Neural progenitor cell (in vitro differentiated cells): ENCODE data around the gene COG2. TPM values are rescaled to one million over a fixed set of nuclear protein-coding genes. Genes with fewer than 3 reads are reported as not detected.

ENCODE experiments used
- DNase-seq: peaks from one replicate; pipeline ENCODE4 v3.0.0-alpha.2; 2016; ENCODE audit warnings: low spot score
- H2AFZ ChIP-seq: fragments of 200-600 bp; sonication (generic); replicated peaks from 2 replicates; pipeline ENCODE4 v1.6.1; 2016; ENCODE audit warnings: antibody characterized with exemption
- H3F3A ChIP-seq: fragments of 200-600 bp; sonication (generic); 2 replicates; pipeline ENCODE4 v1.6.1; 2016; ENCODE audit warnings: antibody characterized with exemption, low read depth
- H3K27ac ChIP-seq: fragments of 200-600 bp; sonication (generic); 2 replicates; pipeline ENCODE4 v1.5.1; 2016; ENCODE audit warnings: mild to moderate bottlenecking
- H3K27me3 ChIP-seq: fragments of 200-600 bp; sonication (generic); 2 replicates; pipeline ENCODE4 v1.6.1; 2016; ENCODE audit warnings: mild to moderate bottlenecking, moderate library complexity
- H3K36me3 ChIP-seq: fragments of 200-600 bp; sonication (generic); 2 replicates; pipeline ENCODE4 v1.5.1; 2016
- H3K4me1 ChIP-seq: fragments of 200-600 bp; sonication (generic); 2 replicates; pipeline ENCODE4 v1.6.1; 2016; ENCODE audit warnings: mixed run types
- H3K4me2 ChIP-seq: fragments of 200-600 bp; sonication (generic); 2 replicates; pipeline ENCODE4 v1.6.1; 2016
- H3K4me3 ChIP-seq: fragments of 200-600 bp; sonication (generic); 2 replicates; pipeline ENCODE4 v1.5.1; 2016
- H3K79me2 ChIP-seq: fragments of 200-600 bp; sonication (generic); 2 replicates; pipeline ENCODE4 v1.6.1; 2016; ENCODE audit warnings: low read depth
- H3K9ac ChIP-seq: fragments of 200-600 bp; sonication (generic); 2 replicates; pipeline ENCODE4 v1.6.1; 2016
- H3K9me3 ChIP-seq: fragments of 200-600 bp; sonication (generic); 2 replicates; pipeline ENCODE4 v1.5.1; 2016; ENCODE audit warnings: low read depth
- H4K20me1 ChIP-seq: fragments of 200-600 bp; sonication (generic); 2 replicates; pipeline ENCODE4 v1.6.1; 2016; ENCODE audit warnings: low read depth
- H3K27ac Mint-ChIP-seq: 3 replicates; pipeline ENCODE4 v1.8.0; 2021; ENCODE audit warnings: mixed read lengths
- H3K27me3 Mint-ChIP-seq: 2 replicates; pipeline ENCODE4 v1.8.0; 2022; ENCODE audit warnings: low read depth, mild to moderate bottlenecking, inconsistent platforms, moderate library complexity, mixed read lengths; ENCODE audit not compliant: insufficient read depth
- H3K36me3 Mint-ChIP-seq: 3 replicates; pipeline ENCODE4 v1.8.0; 2021; ENCODE audit warnings: mixed read lengths
- H3K4me1 Mint-ChIP-seq: 3 replicates; pipeline ENCODE4 v1.8.0; 2021; ENCODE audit warnings: mixed read lengths
- H3K4me3 Mint-ChIP-seq: 3 replicates; pipeline ENCODE4 v1.8.0; 2021; ENCODE audit warnings: mild to moderate bottlenecking, moderate library complexity, mixed read lengths
- H3K9me3 Mint-ChIP-seq: 3 replicates; pipeline ENCODE4 v1.8.0; 2020; ENCODE audit warnings: mixed read lengths
- EZH2 ChIP-seq: fragments of 200-600 bp; sonication (generic); IDR thresholded peaks from 2 replicates; pipeline ENCODE4 v1.6.1; 2017; ENCODE audit warnings: antibody characterized with exemption, mild to moderate bottlenecking, moderate library complexity
- EZH2phosphoT487 ChIP-seq: fragments of 200-600 bp; sonication (generic); IDR thresholded peaks from 2 replicates; pipeline ENCODE4 v1.6.1; 2017; ENCODE audit warnings: antibody characterized with exemption
- total RNA-seq: library from RNA; depleted of rRNA; stranded (reverse); fragments of >200 nt; gene quantifications from 2 replicates; pipeline ENCODE4 v1.2.3, GENCODE V29; 2015; ENCODE audit warnings: low replicate concordance
- TF ChIP-seq, protein P1 (sequence below): fragments of 200-600 bp; sonication (generic); IDR thresholded peaks from 2 replicates; pipeline ENCODE4 v1.5.1; 2017; ENCODE audit warnings: antibody characterized with exemption, mild to moderate bottlenecking

Gene COG2
- total RNA-seq, 1 donor from 2014 or later = 38.9 TPM

DNA sequence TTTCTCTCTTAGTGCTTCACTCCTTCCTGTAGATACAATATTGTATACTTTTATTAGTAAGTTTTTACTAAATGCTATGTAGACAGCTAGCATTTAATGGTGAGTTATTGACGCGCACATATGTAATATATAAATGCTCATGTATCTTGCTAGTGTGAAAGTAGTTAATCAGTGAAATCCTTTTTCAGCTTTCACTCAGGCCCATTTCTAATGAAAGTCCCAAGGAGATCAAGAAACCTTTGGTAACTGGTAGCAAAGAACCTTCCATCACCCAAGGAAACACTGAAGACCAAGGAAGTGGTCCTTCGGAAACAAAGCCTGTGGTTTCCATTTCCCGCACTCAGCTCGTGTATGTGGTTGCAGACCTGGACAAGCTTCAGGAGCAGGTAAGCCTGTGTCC, 44.5 kb downstream of the COG2 start:
- Histone ChIP-seq H3K27me3 (no peaks in the 10 kb centered on the region), H2AFZ (no peak overlapping the region), H3K4me2 (no peak overlapping the region), H3K4me3 (no peak overlapping the region), H3K9me3 (no peaks in the 10 kb centered on the region), H3K9ac (no peak overlapping the region), H3K36me3 (peaks cover 21% of the 10 kb centered on the region), H3K4me1 (no peaks in the 10 kb centered on the region), H3K79me2 (no peaks in the 10 kb centered on the region), H3F3A (no peaks in the 10 kb centered on the region), H4K20me1 (no peaks in the 10 kb centered on the region), H3K27ac (no peak overlapping the region)
- TF ChIP-seq, protein P1, sequence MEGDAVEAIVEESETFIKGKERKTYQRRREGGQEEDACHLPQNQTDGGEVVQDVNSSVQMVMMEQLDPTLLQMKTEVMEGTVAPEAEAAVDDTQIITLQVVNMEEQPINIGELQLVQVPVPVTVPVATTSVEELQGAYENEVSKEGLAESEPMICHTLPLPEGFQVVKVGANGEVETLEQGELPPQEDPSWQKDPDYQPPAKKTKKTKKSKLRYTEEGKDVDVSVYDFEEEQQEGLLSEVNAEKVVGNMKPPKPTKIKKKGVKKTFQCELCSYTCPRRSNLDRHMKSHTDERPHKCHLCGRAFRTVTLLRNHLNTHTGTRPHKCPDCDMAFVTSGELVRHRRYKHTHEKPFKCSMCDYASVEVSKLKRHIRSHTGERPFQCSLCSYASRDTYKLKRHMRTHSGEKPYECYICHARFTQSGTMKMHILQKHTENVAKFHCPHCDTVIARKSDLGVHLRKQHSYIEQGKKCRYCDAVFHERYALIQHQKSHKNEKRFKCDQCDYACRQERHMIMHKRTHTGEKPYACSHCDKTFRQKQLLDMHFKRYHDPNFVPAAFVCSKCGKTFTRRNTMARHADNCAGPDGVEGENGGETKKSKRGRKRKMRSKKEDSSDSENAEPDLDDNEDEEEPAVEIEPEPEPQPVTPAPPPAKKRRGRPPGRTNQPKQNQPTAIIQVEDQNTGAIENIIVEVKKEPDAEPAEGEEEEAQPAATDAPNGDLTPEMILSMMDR = no peak
- TF ChIP-seq EZH2 (no peak), EZH2phosphoT487 (no peak)
- no peaks in the 10 kb centered on the region for H3K27me3 Mint-ChIP-seq
- peaks cover 13% of the 10 kb centered on the region for H3K36me3 Mint-ChIP-seq
- no peak overlapping the region for H3K27ac Mint-ChIP-seq
- no peaks in the 10 kb centered on the region for H3K9me3 Mint-ChIP-seq
- H3K4me1 Mint-ChIP-seq = no peaks in the 10 kb centered on the region
- H3K4me3 Mint-ChIP-seq = no peak overlapping the region
- no peak for DNase-seq

GRCh38 chr1:230690101-230690500, 47.8 kb downstream of the COG2 start:
- Mint-ChIP-seq H3K36me3 (peaks cover 20% of the 10 kb centered on the region), H3K27ac (no peak overlapping the region)
- H2AFZ ChIP-seq = no peak overlapping the region

GRCh38 chr1:230691615-230692014, 49.3 kb downstream of the COG2 start:
- Mint-ChIP-seq H3K36me3 (peaks cover 20% of the 10 kb centered on the region), H3K4me3 (no peak overlapping the region), H3K9me3 (no peaks in the 10 kb centered on the region), H3K27me3 (peaks cover 2% of the 10 kb centered on the region), H3K4me1 (peaks cover 8% of the 10 kb centered on the region), H3K27ac (no peak overlapping the region)
- H2AFZ ChIP-seq = no peak overlapping the region
- H3K4me3 ChIP-seq = no peak overlapping the region
- no peak overlapping the region for H3K27ac ChIP-seq
- no peaks in the 10 kb centered on the region for H3K79me2 ChIP-seq
- H3K9me3 ChIP-seq = no peaks in the 10 kb centered on the region
- peaks cover 7% of the 10 kb centered on the region for H3K36me3 ChIP-seq
- H3F3A ChIP-seq = peaks cover 4% of the 10 kb centered on the region
- no peaks in the 10 kb centered on the region for H3K27me3 ChIP-seq
- H3K4me2 ChIP-seq = no peak overlapping the region
- H3K9ac ChIP-seq = no peak overlapping the region
- H3K4me1 ChIP-seq = no peaks in the 10 kb centered on the region
- no peaks in the 10 kb centered on the region for H4K20me1 ChIP-seq
- TF ChIP-seq EZH2 (no peak), EZH2phosphoT487 (no peak)
- DNase-seq = no peak

More at GRCh38 chr1:230690101-230690500, 47.8 kb downstream of the COG2 start:
- no peaks in the 10 kb centered on the region for H4K20me1 ChIP-seq
- H3K4me1 ChIP-seq = no peaks in the 10 kb centered on the region
- Mint-ChIP-seq H3K9me3 (no peaks in the 10 kb centered on the region), H3K4me1 (peaks cover 8% of the 10 kb centered on the region), H3K4me3 (no peak overlapping the region), H3K27me3 (peaks cover 2% of the 10 kb centered on the region)
- no peak overlapping the region for H3K9ac ChIP-seq
- peaks cover 4% of the 10 kb centered on the region for H3F3A ChIP-seq
- H3K9me3 ChIP-seq = no peaks in the 10 kb centered on the region
- no peaks in the 10 kb centered on the region for H3K79me2 ChIP-seq
- TF ChIP-seq EZH2 = no peak
- TF ChIP-seq EZH2phosphoT487 = no peak
- TF ChIP-seq, protein P1 = no peak
- no peak for DNase-seq
- no peak overlapping the region for H3K4me3 ChIP-seq
- H3K27me3 ChIP-seq = no peaks in the 10 kb centered on the region
- no peak overlapping the region for H3K4me2 ChIP-seq
- H3K36me3 ChIP-seq = peaks cover 14% of the 10 kb centered on the region
- H3K27ac ChIP-seq = no peak overlapping the region

- H3K4me3 Mint-ChIP-seq = no peak overlapping the region
- TF ChIP-seq EZH2 (no peak), EZH2phosphoT487 (no peak)
- TF ChIP-seq, protein P1 = no peak
- no peak for DNase-seq
- no peak overlapping the region for H3K4me2 ChIP-seq
- peaks cover 4% of the 10 kb centered on the region for H3F3A ChIP-seq
- peak overlapping the region; percentile 46 for H3K27ac ChIP-seq
- H3K4me1 Mint-ChIP-seq = peaks cover 8% of the 10 kb centered on the region
- H3K36me3 ChIP-seq = peaks cover 6% of the 10 kb centered on the region
- H3K4me3 ChIP-seq = no peak overlapping the region
- no peak overlapping the region for H3K9ac ChIP-seq
- H3K27me3 ChIP-seq = no peaks in the 10 kb centered on the region
- no peaks in the 10 kb centered on the region for H3K9me3 Mint-ChIP-seq
- H3K36me3 Mint-ChIP-seq = peaks cover 18% of the 10 kb centered on the region
- peaks cover 6% of the 10 kb centered on the region for H3K27me3 Mint-ChIP-seq
- no peaks in the 10 kb centered on the region for H4K20me1 ChIP-seq
- no peaks in the 10 kb centered on the region for H3K9me3 ChIP-seq
- no peak overlapping the region for H2AFZ ChIP-seq
- no peak overlapping the region for H3K27ac Mint-ChIP-seq
- no peaks in the 10 kb centered on the region for H3K79me2 ChIP-seq
- H3K4me1 ChIP-seq = no peaks in the 10 kb centered on the region
These were observed 50.9 kb downstream of the COG2 start for GRCh38 chr1:230693221-230693620.
